Stimulated activated CD4-positive, alpha-beta T cell treated with anti-CD3 and anti-CD28 coated beads, Interleukin-12 subunit alpha, Interleukin-12 subunit beta, amount 100 ng/mL, for 48 hours (primary cell): ENCODE measurements around the gene EPHB1.

Experiments
- DNase-seq, 3 donors: peaks; one replicate each; pipeline ENCODE4 v3.0.0-alpha.2; 2020; ENCODE audit warnings: low read depth in 2 of 3, low spot score in 1 of 3

The EPHB1 gene

DNA sequence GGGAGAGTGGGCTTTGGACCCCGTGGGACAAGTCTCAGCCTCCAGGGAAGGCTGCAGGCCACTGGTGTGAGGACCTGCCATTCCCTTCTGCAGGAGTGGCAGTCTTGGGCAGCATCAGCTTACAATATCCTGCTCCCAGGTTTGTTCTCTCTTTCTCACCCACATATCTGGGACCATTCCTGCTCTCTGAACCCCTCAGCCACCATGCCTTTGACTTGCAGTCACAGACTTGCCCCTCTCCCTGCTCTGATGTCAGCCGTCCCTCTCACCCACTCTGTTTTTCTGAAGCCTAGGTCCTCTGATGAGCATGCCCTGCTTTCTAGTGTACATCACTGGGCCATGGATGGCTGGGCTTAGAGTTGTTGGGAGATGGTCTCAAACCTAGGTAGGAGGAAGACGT is 282.1 kb downstream of the EPHB1 start:
- DNase-seq: no peak

DNA sequence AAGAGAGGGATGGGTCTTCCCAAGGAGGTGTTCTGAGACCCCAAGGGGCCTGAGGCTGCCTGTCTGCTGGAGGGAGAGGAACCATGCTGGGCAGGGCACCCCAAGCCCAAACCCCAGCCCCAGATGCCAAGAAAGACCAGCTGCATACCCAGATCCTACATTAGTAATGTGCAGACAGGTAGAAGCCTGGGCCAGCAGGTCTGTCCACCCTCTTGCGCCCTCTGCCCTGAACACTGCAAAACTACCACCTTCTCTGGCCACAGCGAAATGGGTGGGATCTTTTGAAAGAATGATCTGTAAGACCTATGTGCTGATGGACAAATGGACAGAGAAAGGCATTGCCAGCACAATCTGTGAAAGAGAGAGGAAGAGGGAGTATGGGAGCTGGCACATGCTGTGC is 283.2 kb downstream of the EPHB1 start:
- no peak for DNase-seq

DNA sequence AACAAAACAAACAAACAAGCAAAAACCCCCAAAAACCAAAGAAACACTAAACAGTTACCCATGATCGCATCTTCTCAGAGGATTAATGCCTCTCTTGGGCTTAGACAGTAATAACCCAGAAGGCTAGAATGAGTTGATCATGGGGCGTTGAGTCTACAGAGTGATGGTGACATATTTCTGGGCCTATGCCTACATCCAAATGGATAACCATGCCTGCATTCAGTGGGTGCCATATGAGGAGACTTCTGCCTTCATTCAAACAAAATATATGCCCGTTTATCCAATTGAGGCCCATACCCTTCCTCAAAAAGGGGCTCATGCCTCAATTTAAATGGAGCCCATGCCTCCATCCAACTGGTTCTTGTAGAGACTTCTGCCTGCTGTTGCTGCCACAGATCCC is 284.0 kb downstream of the EPHB1 start:
- no peak for DNase-seq

DNA sequence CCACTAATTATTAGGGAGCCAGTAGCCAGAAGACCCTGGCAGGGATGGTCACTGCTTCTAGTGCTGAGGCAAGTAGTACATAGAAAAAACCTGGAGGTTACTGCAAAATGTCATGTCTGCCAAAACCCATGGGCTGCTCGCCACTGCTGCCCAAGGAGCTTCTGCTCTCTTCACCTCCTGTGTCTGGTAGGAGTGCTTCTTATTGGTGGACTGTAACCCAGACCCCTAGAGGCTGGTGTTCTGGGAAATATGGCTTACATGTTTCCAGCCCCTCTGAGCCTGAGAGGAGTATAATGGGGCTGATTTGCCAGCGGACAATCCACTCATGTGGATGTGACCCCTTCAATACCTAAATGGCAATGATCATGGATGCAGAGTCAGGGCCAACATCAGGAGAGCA is 286.4 kb downstream of the EPHB1 start:
- no peak for DNase-seq

DNA sequence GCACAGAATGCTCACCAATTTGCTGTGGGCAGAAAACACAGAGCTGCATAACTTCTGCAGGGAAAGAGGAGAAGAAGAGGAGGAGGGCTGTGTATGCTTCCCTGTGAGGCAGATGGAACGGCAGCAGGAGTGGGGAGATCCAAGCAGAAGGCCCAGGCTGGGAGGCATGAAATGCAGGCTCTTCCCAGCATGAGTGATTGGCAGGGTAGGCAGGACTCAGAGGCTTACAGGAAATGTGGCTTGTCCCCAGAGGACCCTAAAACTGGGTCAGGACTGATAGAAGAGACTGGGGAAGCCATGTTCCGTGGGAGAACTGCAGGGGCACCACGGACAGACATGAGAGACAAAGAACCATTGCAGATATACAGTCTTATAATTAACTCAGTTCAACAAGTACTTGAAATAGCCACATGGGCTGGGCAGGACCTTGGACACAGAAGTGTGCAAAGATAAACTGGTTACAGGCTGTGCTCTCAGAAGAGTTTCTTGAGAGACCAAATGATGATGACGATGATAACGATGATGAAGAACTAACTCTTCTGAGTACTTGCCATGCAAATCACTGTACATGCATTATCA is 286.9 kb downstream of the EPHB1 start:
- no peak for DNase-seq

DNA sequence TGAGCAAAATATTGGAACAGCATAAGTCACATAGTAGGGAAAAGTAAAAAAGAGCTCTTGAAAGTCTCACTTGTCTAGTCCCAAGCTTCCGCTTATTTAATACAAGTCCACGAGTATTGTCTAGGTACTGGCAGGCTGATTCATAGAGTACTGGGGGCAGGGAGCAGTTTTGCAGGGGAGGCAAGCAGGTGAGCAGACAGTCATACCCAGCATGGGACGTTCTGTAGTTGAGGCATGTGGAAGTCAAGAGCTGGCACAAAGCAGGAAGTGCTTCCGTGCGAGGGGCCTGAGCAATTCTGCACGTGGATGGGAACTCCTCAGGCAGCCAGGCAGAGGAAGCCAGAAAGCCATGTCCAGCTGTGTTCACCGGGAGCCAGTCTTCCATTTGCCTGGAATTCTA is 287.6 kb downstream of the EPHB1 start:
- DNase-seq: no peak

DNA sequence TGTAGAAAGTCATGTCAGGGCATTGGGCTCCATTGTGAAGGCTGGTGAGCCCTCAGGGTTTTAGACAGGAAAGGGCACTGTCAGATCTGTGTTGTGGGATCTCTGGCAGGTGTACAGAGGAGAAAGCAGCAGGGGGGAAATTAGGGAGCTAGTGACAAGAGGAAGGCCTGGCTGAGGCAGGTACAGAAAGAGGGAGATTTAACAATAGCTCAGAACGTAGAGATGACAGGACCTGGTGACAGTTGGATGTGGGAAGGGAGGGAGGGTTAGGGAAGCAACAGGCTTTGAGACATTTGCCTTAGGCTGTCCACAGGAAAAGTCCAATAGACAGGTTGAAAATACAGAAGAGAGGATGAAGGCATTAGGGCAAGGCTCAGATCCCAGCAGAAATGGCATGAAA is 288.1 kb downstream of the EPHB1 start:
- DNase-seq: no peak

DNA sequence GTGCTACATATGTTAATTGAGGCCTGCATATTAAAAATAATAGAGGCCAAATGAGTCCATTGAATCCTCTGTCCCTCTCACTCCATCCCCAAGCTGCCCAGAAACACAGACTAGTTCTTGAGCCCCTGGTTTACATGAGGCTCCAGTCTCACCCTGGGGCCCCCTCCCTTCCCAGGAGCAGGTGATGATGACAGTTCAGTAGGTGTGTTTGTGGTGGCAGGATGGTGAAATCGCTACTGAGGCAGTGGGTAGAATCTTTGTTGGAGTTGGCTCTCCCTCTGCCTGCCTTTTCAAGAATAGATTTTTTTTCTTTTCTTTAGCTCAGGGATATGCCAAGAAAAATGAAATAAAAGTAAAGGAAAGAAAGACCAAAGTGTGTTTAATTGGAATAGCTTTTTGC is 288.7 kb downstream of the EPHB1 start:
- DNase-seq: no peak

DNA sequence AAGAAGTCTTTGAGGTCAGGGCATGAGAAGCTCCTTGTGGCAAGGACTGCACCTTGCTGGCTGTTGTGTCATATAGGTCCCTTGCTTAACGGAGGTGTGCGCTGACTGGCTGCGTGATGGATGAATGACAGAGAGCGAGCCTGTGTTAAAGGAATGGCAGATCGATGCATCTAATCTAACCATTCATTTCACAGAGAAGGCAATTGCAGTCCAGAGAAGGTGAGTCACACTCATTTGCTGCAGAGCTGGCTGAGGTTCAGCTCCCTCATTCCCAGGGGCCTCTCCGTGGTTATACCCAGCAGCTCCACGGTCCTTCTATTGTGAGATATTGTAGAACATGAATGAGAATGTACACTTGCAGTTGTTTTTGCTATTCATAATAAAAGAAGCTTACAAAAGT is 289.3 kb downstream of the EPHB1 start:
- no peak for DNase-seq

DNA sequence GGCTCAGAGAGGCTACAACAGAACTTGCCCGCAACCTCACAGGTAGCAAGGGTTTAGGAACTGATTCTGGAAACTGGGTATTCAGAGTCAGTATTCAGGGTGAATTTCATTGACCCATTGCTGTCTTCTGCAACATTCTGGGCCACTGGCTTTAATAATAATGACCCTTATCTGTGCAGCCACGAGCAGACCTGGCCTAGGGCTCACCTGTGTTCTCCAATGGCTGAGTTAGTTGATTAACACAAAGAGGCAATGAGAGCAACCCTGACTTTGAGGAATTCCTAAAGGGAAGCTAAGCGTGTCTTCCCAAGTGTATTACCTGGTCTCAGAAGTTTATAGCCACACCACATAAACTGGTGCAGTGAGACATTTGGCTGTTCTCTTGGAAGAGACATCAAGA is 289.9 kb downstream of the EPHB1 start:
- no peak for DNase-seq

DNA sequence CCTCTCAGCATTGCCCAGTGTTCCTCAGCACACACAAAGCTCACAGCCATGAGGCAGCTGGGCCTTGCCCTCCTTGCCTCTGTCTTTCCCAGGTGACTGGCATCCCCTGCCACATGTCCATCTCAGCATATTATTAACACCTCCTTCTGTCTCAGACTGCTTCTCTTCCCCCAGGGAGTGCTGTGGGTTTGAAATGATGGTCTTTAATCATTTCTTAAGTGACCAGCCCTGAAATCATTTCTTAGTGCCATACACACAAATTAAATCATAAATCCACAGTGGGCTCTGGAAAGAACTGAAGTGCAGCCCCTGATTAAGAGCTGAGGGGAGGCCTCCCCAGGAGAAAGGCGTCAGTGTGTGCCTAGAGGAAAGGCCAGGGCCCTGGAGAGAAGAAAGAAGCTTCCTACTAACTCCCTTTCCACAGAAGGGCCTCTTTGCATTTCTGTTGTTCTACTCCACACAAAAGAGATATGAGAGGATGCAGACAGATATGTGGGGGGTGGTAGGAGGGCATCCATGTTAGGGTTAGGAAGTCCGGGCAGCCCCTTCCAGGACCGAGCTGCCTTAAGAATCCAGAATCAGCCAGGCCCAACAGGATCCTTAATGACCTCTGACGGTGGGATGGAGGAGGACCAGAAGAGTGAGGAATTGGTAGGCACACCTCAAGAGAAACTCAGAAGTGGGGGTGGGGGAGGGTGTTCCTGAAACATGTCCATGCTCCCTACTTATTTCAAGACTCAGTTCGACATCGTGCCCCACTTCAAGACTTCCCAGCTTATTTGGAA is 290.8 kb downstream of the EPHB1 start:
- no peak for DNase-seq

DNA sequence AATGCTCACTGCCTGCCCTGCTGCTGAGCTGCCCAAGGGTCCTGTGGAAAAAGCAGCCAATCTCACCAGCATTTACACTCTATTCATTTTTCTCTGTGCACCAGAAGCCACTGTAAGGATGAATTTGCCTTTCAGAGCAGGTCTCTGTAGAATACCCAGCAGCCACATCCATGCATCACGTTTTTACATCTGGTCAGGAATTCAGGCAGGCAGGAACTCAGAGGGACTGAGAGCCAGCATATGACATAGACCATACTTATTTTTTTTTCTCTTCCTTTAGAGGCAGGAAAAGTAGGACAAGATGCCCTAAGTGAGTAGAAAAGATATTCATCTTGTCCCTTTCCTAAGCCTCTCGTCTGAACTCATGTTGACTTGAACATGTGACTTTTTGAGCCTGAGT is 292.7 kb downstream of the EPHB1 start:
- DNase-seq: no peak

DNA sequence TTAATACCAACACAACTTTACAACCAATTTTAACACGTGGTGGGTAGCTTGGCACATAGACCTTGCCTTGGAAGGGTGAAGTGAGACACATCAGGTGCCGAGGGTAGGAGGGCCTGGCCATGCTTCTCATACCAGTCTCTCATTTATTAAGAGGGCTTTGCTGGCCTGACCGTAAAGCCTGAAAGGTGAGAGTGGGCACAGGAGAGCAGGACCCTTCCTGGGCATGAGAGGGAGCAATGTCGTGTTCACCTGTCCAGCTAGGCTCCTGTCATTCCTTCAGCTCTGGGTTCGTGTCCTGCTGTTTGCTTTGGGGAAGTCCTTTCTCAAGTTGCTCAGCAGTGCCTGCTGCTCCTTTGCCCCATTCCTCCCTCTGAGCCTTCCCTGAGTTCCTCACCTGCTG is 294.4 kb downstream of the EPHB1 start:
- DNase-seq: no peak

DNA sequence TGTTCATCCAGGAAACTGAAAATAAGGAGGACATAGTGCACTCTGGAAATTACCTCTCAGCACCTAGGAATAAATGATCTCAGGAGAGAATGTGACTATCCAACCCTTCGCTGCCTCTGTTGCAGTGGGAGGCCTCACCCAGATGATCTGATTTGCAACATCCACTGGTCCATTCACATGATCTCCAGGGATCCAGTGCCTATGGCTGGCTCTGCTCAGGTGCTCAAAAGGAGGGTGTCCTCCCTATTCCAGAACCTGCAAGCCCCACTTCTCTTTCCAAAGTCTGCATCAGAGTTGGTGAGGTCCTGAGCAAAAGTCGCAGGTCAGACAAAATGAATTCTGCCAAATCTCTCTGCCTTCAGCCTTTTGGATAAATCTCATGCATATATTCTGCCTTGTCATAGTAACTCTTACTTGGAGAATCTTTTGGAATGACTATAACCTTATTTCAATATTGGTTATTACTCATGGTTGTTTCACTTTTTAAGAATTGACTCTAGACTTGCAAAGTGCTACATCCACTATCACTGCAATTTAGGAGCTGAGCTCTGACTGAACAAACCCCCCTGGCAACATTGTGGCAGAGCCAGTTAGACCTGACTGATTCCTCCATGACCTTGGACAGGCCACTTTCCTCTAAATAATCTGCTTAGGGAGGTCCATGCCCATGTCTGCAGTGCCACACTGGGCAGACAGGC is 295.1 kb downstream of the EPHB1 start:
- no peak for DNase-seq

DNA sequence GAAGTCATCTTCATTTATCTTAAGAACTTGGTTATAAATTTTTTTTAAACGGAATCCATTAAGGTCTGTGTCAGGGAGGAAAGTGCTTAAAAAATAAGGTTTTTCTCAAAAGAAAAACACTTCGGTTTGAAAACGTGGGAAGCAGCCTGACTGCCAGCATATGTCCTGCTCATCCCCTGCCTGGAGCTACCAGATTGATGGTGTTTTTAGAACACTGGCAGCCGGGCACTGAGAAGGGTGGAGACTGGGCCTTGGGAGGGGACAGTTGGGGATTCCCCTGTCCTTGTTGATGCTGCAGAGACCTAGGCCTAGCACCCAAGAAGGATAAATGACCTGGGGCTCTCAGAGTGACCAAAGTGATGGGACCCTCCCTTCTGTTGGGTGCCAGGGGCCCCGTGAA is 296.9 kb downstream of the EPHB1 start:
- no peak for DNase-seq

DNA sequence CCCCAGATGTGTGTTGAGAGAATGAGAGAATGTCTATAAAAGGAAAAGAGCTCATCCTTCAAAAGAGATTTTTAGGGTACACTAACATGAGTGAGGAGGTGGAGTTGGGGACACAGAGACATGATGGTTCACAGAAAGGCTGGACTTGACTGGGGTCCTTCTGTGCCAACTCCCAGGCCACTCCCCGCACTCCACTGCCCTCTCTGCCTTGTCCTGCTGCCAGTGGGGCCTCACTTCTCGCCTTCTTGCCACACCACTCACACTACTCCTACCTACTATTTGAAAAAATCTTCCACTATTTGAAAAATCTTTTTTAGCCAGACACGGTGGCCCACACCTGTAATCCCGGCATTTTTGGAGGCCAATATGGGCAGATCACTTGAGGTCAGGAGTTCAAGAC is 298.1 kb downstream of the EPHB1 start:
- DNase-seq: no peak

DNA sequence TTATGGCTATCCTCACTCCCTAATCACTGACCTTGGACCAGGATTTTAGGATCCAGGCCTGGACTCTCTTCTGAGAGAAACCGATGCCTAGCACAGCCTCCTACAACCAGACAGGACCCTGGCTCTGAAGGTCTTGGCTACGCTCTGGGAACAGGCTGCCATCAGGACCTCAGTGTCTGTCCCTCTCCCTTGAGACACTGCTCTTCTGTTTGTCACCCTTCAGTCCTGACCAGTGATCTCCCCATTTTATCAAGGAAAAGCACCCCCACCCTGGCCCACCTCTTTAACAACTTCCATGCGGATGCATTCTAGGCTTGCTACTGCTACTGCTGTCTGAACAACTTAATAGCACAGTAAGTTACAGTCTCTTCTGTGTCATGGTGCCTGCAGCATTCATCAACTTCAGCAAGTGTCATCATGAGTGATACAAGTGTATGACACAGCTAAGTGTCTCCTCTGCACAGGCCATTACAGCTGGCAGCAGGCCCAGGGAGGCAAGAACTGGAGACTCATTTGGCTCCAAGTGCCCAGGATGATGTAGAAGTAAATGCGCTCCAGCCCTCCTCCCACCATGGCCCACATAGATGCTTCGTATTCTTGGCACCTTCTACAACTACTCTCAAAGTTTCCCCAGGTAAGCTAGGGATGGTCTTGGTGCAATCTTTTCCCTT is 302.4 kb downstream of the EPHB1 start:
- no peak for DNase-seq

DNA sequence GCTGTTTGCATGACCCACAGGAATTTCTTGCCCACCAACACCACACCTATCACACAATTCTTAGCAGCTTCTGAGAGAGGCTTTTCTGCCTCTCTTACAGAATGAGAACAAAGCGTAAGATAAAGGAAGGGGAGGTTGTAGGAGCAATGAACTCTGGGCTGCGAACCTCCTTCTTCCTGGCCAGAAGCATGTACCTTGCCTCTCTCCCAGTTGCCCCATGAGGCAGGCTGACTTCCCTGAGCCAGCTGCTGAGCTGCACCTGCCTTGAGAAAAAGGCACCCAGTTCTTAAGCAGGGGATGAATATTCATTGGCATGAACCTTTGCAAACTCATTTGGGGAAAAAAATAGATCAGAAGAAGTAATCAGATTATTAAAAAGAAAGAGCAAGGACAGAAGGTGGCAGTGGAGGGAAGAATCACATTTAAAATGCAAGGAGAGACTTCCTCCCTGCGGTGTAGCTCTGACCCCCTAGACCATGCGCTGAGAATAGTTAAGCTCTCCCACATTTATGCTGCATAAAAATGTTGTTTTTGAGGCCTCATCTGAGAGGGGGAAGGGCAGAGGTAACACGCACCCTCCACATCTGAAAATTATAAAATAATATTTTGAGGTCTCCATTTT is 304.8 kb downstream of the EPHB1 start:
- DNase-seq: no peak

DNA sequence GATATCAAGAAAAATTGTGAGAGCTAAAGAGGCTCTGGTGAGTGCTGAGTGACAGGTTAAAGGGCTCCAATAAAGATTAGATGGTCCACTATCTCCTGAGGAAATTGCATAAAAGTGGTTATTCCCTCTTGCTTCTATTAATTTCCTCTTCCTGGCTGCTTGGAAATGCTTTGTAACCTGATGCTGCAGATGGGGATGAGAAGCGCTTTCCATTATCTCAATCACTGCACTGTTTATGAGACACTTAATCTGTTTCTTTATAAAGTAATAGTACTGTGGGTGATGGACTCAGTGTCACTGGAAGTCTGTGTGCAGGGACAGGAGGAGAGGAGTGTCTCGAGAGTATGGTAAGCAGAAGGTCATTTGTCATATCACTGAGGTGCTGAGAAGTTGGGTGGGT is 305.3 kb downstream of the EPHB1 start:
- DNase-seq: no peak

DNA sequence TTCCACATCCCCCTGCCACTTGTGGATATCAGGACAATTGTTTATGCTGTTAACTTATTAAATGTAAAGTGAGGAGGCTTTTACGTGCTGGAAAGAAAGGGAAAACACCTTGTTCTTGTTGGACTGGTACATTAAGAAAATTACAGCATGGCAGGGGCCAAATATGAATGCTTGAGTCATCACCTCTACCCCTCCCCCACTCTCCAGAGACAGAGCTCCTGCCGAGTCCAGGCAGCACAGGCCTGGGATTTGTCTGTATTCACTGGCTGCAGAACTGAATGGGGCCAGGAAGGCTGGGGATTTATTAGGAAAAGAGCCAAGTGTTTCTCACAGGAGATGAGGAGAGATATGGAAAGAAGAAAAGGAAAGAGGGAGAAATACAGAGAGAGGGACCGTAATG is 308.9 kb downstream of the EPHB1 start:
- no peak for DNase-seq

DNA sequence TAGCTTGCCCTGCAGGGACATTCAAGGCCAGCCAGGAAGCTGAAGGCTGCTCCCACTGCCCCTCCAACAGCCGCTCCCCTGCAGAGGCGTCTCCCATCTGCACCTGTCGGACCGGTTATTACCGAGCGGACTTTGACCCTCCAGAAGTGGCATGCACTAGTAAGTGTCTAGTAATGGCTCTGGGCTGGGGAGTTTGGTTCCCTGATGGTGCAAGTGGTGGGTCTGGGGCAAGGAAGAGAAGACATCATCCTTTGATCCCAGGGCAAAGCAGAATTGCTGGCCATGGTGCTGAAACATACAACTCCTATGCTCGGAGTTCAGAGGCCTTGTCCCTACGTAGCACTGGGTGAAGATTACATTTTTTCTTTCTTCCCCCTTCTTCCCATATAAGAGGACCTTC is 311.4 kb downstream of the EPHB1 start:
- no peak for DNase-seq

DNA sequence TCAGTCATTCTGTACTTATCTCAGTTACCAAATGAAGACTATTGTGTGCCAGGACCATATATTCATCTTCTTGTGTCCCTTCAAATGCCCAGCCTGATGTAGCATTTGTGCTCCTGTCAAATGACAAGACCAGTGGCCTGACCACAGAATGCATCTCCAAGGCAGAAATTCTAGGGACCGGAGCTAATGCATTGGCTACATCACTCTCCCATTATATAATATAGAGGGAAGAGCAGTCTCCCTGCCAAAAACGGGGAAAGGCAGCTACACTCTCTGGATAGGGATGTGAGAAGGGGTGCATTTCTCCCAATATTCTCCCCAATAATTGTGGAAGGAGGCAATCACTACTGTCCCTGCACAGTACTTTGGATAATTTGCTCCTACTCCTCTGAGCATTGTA is 312.0 kb downstream of the EPHB1 start:
- no peak for DNase-seq
